ENCODE data around the gene ZNF689. TPM values are rescaled to one million over a fixed set of nuclear protein-coding genes. Genes with fewer than 3 reads are reported as not detected.

Gene ZNF689
- total and polyA plus RNA-seq, 2 of the 13 experiments (the other 11 are each of a cell fraction or from before 2014, with no cell fraction given), result 9.7 to 19.5 TPM

GRCh38 chr16:30558789-30559377, 51.3 kb downstream of the ZNF689 start (continued):
- TF ChIP-seq ZNF280D (CRISPR knock-in tag; IDR thresholded peaks at IDR 0.05), result peak; percentile 56; the same call in 1 of the 2 replicates
- no peak for TF ChIP-seq DNMT1 (CRISPR knock-in tag; IDR thresholded peaks at IDR 0.05)
- TF ChIP-seq CTCF (CRISPR knock-in tag; IDR thresholded peaks at IDR 0.05), result no peak
- no peak for TF ChIP-seq ZNF329 (CRISPR knock-in tag; IDR thresholded peaks at IDR 0.05; ENCODE audit: low read depth)
- no peak for TF ChIP-seq ZNF446 (CRISPR knock-in tag; IDR thresholded peaks at IDR 0.05)
- no peak for TF ChIP-seq MYNN (CRISPR knock-in tag; IDR thresholded peaks at IDR 0.05; ENCODE audit: low read depth)
- TF ChIP-seq ZFAT (CRISPR knock-in tag; conservative IDR thresholded peaks at IDR 0.05), result no peak
- no peak for TF ChIP-seq RORA (CRISPR knock-in tag; IDR thresholded peaks at IDR 0.05)
- peak; percentile 58 for TF ChIP-seq PRPF4 (IDR thresholded peaks at IDR 0.05; ENCODE audit: low read depth, low read length, poor library complexity, severe bottlenecking)
- TF ChIP-seq KDM1A (CRISPR knock-in tag; IDR thresholded peaks at IDR 0.05), result peak; percentile 68; the same call in 1 of the 2 replicates
- peak; percentile 63; the same call in 1 of the 2 replicates for TF ChIP-seq ZNF629 (CRISPR knock-in tag; conservative IDR thresholded peaks at IDR 0.05)
- TF ChIP-seq PHB2 (IDR thresholded peaks at IDR 0.05; ENCODE audit: partially characterized antibody), result no peak
- peak; percentile 55 for TF ChIP-seq MIER3 (CRISPR knock-in tag; IDR thresholded peaks at IDR 0.05; ENCODE audit: borderline replicate concordance)
- TF ChIP-seq, protein P1, sequence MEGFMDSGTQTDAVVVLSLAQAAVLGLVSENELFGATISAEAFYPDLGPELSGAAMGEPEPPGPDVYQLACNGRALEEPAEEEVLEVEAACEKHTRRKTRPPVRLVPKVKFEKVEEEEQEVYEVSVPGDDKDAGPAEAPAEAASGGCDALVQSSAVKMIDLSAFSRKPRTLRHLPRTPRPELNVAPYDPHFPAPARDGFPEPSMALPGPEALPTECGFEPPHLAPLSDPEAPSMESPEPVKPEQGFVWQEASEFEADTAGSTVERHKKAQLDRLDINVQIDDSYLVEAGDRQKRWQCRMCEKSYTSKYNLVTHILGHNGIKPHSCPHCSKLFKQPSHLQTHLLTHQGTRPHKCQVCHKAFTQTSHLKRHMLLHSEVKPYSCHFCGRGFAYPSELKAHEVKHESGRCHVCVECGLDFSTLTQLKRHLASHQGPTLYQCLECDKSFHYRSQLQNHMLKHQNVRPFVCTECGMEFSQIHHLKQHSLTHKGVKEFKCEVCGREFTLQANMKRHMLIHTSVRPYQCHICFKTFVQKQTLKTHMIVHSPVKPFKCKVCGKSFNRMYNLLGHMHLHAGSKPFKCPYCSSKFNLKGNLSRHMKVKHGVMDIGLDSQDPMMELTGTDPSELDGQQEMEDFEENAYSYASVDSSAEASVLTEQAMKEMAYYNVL (CRISPR knock-in tag; IDR thresholded peaks at IDR 0.05; ENCODE audit: borderline replicate concordance), result no peak
- TF ChIP-seq SKI (IDR thresholded peaks at IDR 0.05; ENCODE audit: partially characterized antibody), result no peak
- no peak for TF ChIP-seq ZNF773 (CRISPR knock-in tag; IDR thresholded peaks at IDR 0.05; ENCODE audit: borderline replicate concordance)
- no peak for TF ChIP-seq THAP8 (CRISPR knock-in tag; IDR thresholded peaks at IDR 0.05; ENCODE audit: borderline replicate concordance)
- TF ChIP-seq ZC3H13 (CRISPR knock-in tag; IDR thresholded peaks at IDR 0.05), result no peak
- TF ChIP-seq KLF15 (CRISPR knock-in tag; IDR thresholded peaks at IDR 0.05; ENCODE audit: borderline replicate concordance), result no peak
- 0 out of 2 replicates have a peak, but pooled peaks have one; percentile 45 for TF ChIP-seq GFI1 (CRISPR knock-in tag; IDR thresholded peaks at IDR 0.05; ENCODE audit: borderline replicate concordance)
- TF ChIP-seq, protein P2, sequence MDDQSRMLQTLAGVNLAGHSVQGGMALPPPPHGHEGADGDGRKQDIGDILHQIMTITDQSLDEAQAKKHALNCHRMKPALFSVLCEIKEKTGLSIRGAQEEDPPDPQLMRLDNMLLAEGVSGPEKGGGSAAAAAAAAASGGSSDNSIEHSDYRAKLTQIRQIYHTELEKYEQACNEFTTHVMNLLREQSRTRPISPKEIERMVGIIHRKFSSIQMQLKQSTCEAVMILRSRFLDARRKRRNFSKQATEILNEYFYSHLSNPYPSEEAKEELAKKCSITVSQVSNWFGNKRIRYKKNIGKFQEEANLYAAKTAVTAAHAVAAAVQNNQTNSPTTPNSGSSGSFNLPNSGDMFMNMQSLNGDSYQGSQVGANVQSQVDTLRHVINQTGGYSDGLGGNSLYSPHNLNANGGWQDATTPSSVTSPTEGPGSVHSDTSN (CRISPR knock-in tag; IDR thresholded peaks at IDR 0.05; ENCODE audit: borderline replicate concordance), result no peak
- peak; percentile 98 for TF ChIP-seq ZMYM3 (CRISPR knock-in tag; IDR thresholded peaks at IDR 0.05)

Measured in HepG2 (cell line).